HL-60/S4 treated with retinoic acid at 250 ng/mL for 4 days and 3 days (cell line): ENCODE measurements around the gene RIN1.
"Not testable (repeated sequence)": the region's sequence is repeated elsewhere in the genome, so short reads cannot be mapped to it uniquely, and the experiment has no call there.

Source experiments
- in situ Hi-C: fragments of 300-500 bp; cut with MboI; formaldehyde crosslinking; loops from 2 replicates; pipeline ENCODE4 v1.7.0; 2022; ENCODE audit warnings: low sequenced_read_pairs

The RIN1 gene

GRCh38 chr11:66360406-66361073 lies 24.3 kb upstream of the RIN1 start:
- in situ Hi-C loops, result no loop called here

GRCh38 chr11:66359662-66360087 lies 23.4 kb upstream of the RIN1 start:
- in situ Hi-C loops, result no loop called here

GRCh38 chr11:66350560-66351235 lies 14.5 kb upstream of the RIN1 start:
- in situ Hi-C loops, result not testable (repeated sequence)

- in situ Hi-C loops, result no loop called here
Observed at GRCh38 chr11:66349084-66349386, 12.8 kb upstream of the RIN1 start.

- in situ Hi-C loops, result no loop called here
Observed at GRCh38 chr11:66347425-66348276, 11.4 kb upstream of the RIN1 start, which contains the start of gene B4GAT1. Gene B4GAT1 (minus strand): TSS chr11:66347629. CDS start chr11:66347545, 84 bp downstream.

- in situ Hi-C loops, result no loop called here
Observed at GRCh38 chr11:66346476-66347424, 10.5 kb upstream of the RIN1 start.

- in situ Hi-C loops, result no loop called here
Observed at GRCh38 chr11:66345316-66345649, 9.0 kb upstream of the RIN1 start.

GRCh38 chr11:66344550-66345315 lies 8.5 kb upstream of the RIN1 start, which contains the start of gene BRMS1:
Gene BRMS1 (minus strand): TSS chr11:66345104. CDS start chr11:66342234, 2,870 bp downstream.
- in situ Hi-C loops, result no loop called here

- in situ Hi-C loops, result no loop called here
Observed at GRCh38 chr11:66343176-66343575, 6.9 kb upstream of the RIN1 start.

GRCh38 chr11:66341502-66342126 lies 5.4 kb upstream of the RIN1 start:
- in situ Hi-C loops, result no loop called here

GRCh38 chr11:66340596-66341501 lies 4.6 kb upstream of the RIN1 start:
- in situ Hi-C loops, result no loop called here

GRCh38 chr11:66339686-66340483 lies 3.7 kb upstream of the RIN1 start:
- in situ Hi-C loops, result no loop called here

GRCh38 chr11:66339162-66339675 lies 3.0 kb upstream of the RIN1 start:
- in situ Hi-C loops, result no loop called here

- in situ Hi-C loops, result no loop called here
Observed at GRCh38 chr11:66338276-66339161, 2.3 kb upstream of the RIN1 start.

GRCh38 chr11:66337103-66337899 lies 1.1 kb upstream of the RIN1 start:
- in situ Hi-C loops, result no loop called here
